HepG2 (cell line): ENCODE results near the gene PAPPA. TPM values are rescaled to one million over a fixed set of nuclear protein-coding genes. Genes with fewer than 3 reads are reported as not detected.

Experiments used
- ATAC-seq: fragments of 200-7000 bp; cut with Tn5 transposase; 3 replicates; pipeline ENCODE4 v1.9.1; 2020; ENCODE audit warnings: mild to moderate bottlenecking, moderate library complexity
- BruUV-seq: library from RNA; stranded (reverse); fragments of 400-500 nt; replicated peaks from 2 replicates; lab custom pipeline; 2021; lab: Mats Ljungman, UMichigan
- CTCF ChIA-PET: fragments of 300-600 bp; formaldehyde crosslinking; extraction: SDS; loops from one replicate; lab custom pipeline; 2021; ENCODE audit warnings: low total read pairs, inconsistent platforms, low intra/inter-chr PET ratio; lab: Yijun Ruan, JAX
- POLR2A ChIA-PET: fragments of 350-600 bp; sonication (Branson Sonifier 250); formaldehyde crosslinking; loops from one replicate; lab custom pipeline; 2020; ENCODE audit warnings: antibody characterized with exemption, inconsistent platforms; lab: Yijun Ruan, JAX
- DNase-seq: peaks from one replicate; pipeline ENCODE4 v3.0.0-alpha.2; 2015; ENCODE audit warnings: low spot score
- FAIRE-seq: peaks from 3 replicates; lab custom pipeline; 2011; peaks lifted over from hg19 to GRCh38; lab: Jason Lieb, UNC
- H2AFZ ChIP-seq: one replicate; pipeline ENCODE4 v1.6.1; 2011; ENCODE audit warnings: low read length, inconsistent platforms
- H3K27ac ChIP-seq: fragments of 300-600 bp; 3 replicates; pipeline ENCODE4 v1.8.0; 2011; ENCODE audit warnings: mixed run types, mild to moderate bottlenecking, mixed read lengths, low read length, inconsistent platforms; ENCODE audit not compliant: insufficient read depth; ENCODE audit errors: extremely low read length
- H3K27me3 ChIP-seq, 2 experiments: fragments of 200-600 bp in 1 of 2; 2 replicates in 1 of 2; 3 replicates in 1 of 2; pipeline versions ENCODE4 v1.6.0 to v1.8.0; 2011; ENCODE audit warnings: low read length in 2 of 2, mild to moderate bottlenecking in 2 of 2, moderate library complexity in 2 of 2, inconsistent platforms in 1 of 2; ENCODE audit not compliant: insufficient read depth in 2 of 2, control insufficient read depth in 1 of 2
- H3K36me3 ChIP-seq, 2 experiments: fragments of 200-600 bp in 1 of 2; replicated peaks in 1 of 2; 2 replicates in 1 of 2; 3 replicates in 1 of 2; pipeline versions ENCODE4 v1.5.1 to v1.8.0; 2011; ENCODE audit warnings: low read length in 2 of 2, inconsistent platforms in 1 of 2; ENCODE audit not compliant: insufficient read depth in 2 of 2, control insufficient read depth in 1 of 2
- H3K4me1 ChIP-seq: 2 replicates; pipeline ENCODE4 v1.5.1; 2012; ENCODE audit warnings: low read length, inconsistent platforms; ENCODE audit not compliant: insufficient read depth
- H3K4me2 ChIP-seq: 2 replicates; pipeline ENCODE4 v1.6.0; 2011; ENCODE audit warnings: low read depth, low read length, inconsistent platforms
- H3K4me3 ChIP-seq, 3 experiments: fragments of 200-600 bp in 1 of 3; sonication (generic), shearing (Covaris generic) in 1 of 3; replicated peaks in 1 of 3; 2 replicates each; pipeline ENCODE4 v1.5.1; 2011 to 2016; ENCODE audit warnings: low read length in 3 of 3, inconsistent platforms in 2 of 3, low read depth in 2 of 3, mild to moderate bottlenecking in 2 of 3, control low read depth in 1 of 3, mixed read lengths in 1 of 3; ENCODE audit not compliant: insufficient read depth in 1 of 3
- H3K79me2 ChIP-seq: one replicate; pipeline ENCODE4 v1.6.1; 2011; ENCODE audit warnings: low read length, inconsistent platforms; ENCODE audit not compliant: insufficient read depth
- H3K9ac ChIP-seq: 2 replicates; pipeline ENCODE4 v1.6.0; 2011; ENCODE audit warnings: mild to moderate bottlenecking, low read depth, low read length, inconsistent platforms; ENCODE audit not compliant: insufficient read depth
- H3K9me3 ChIP-seq: 2 replicates; pipeline ENCODE4 v1.5.1; 2012; ENCODE audit warnings: mild to moderate bottlenecking, low read length
- H4K20me1 ChIP-seq: 2 replicates; pipeline ENCODE4 v1.6.0; 2011; ENCODE audit warnings: inconsistent platforms, mild to moderate bottlenecking, low read length, moderate library complexity; ENCODE audit not compliant: insufficient read depth
- FOXO1 ChIP-seq: sonication (generic); formaldehyde crosslinking; IDR thresholded peaks from 2 replicates; pipeline ENCODE4 v1.4.0; 2020; ENCODE audit warnings: missing genetic modification reagents
- GATAD1 ChIP-seq: IDR thresholded peaks from 2 replicates; pipeline ENCODE4 v1.6.1; 2016; ENCODE audit warnings: missing genetic modification reagents, missing compliant biosample characterization
- LRRFIP1 ChIP-seq: sonication (generic); formaldehyde crosslinking; conservative IDR thresholded peaks from 2 replicates; pipeline ENCODE4 v1.4.0; 2020; ENCODE audit warnings: missing genetic modification reagents
- MAFF ChIP-seq: IDR thresholded peaks from 2 replicates; pipeline ENCODE4 v1.6.1; 2011; ENCODE audit warnings: low read depth, low read length, improper control_type of control experiment
- MAFK ChIP-seq, 2 experiments: IDR thresholded peaks in 1 of 2; conservative IDR thresholded peaks in 1 of 2; 2 replicates each; pipeline ENCODE4 v1.6.1; 2011; ENCODE audit warnings: improper control_type of control experiment in 2 of 2, low read length in 2 of 2
- RCOR2 ChIP-seq: IDR thresholded peaks from 2 replicates; pipeline ENCODE4 v1.6.1; 2016; ENCODE audit warnings: missing biosample characterization, missing genetic modification reagents
- ZNF224 ChIP-seq: sonication (generic); formaldehyde crosslinking; IDR thresholded peaks from 2 replicates; pipeline ENCODE4 v1.5.0; 2020; ENCODE audit warnings: mild to moderate bottlenecking, missing genetic modification reagents
- ZNF510 ChIP-seq: sonication (generic); formaldehyde crosslinking; IDR thresholded peaks from 2 replicates; pipeline ENCODE4 v1.4.0; 2020; ENCODE audit warnings: low read depth, mild to moderate bottlenecking, missing genetic modification reagents
- ZNF709 ChIP-seq: sonication (generic); formaldehyde crosslinking; IDR thresholded peaks from 2 replicates; pipeline ENCODE4 v1.5.0; 2020; ENCODE audit warnings: mild to moderate bottlenecking, missing genetic modification reagents
- ZNF766 ChIP-seq: sonication (generic); formaldehyde crosslinking; IDR thresholded peaks from 2 replicates; pipeline ENCODE4 v1.5.0; 2020; ENCODE audit warnings: missing genetic modification reagents, borderline replicate concordance
- whole genome bisulfite sequencing: methylation state at CpG from one replicate; pipeline ENCODE4 v1.1.6; 2017; ENCODE audit warnings: low lambda C conversion rate; 5-methylcytosine and 5-hydroxymethylcytosine counted together
- in situ Hi-C: cut with HindIII; loops from 2 replicates; pipeline ENCODE4 v1.10.0; 2017; ENCODE audit warnings: low pct_unique_long_range_greater_than_20kb; ENCODE audit not compliant: extremely low pct_ligation_motif_present
- intact Hi-C: fragments of 100-400 bp; cut with micrococcal nuclease; formaldehyde crosslinking; loops from one replicate; pipeline ENCODE4 v1.10.0; 2022; ENCODE audit not compliant: unreplicated experiment
- polyA plus RNA-seq, 8 experiments: library from polyadenylated mRNA; depleted of rRNA in 3 of 8; stranded (reverse) in 7 of 8; unstranded in 1 of 8; fragments of >200 nt; fragmentation: Illumina TruSeq in 4 of 8; extraction: Trizol in 4 of 8; gene quantifications; 2 replicates each; pipeline versions ENCODE4 v1.2.1 to v1.2.3, GENCODE V29; 2011 to 2016; ENCODE audit warnings: low read depth in 4 of 8, missing spikeins in 1 of 8, mixed read lengths in 1 of 8; ENCODE audit not compliant: insufficient read depth in 1 of 8
- total RNA-seq, 5 experiments: library from RNA; depleted of rRNA; stranded (reverse); fragments of >200 nt; fragmentation: Illumina TruSeq; extraction: Trizol; gene quantifications; 2 replicates each; pipeline ENCODE4 v1.2.3, GENCODE V29; 2016; ENCODE audit warnings: low read depth in 1 of 5
- TF ChIP-seq, protein P1 (sequence below): sonication (generic); formaldehyde crosslinking; IDR thresholded peaks from 2 replicates; pipeline ENCODE4 v1.4.0; 2020; ENCODE audit warnings: missing genetic modification reagents

The PAPPA gene
- total and polyA plus RNA-seq, 2 of the 13 experiments (the other 11 are each of a cell fraction or from before 2014, with no cell fraction given) = 0.09 to 0.11 TPM

GRCh38 chr9:116134975-116135374 is 18.6 kb upstream of the PAPPA start:
- in situ Hi-C loops (loop anchor here (25.0 kb wide), 1 partner anchor 98 kb away; no protein-coding TSS in a partner anchor), intact Hi-C loops (no loop called here)
- no peak overlapping the region for H3K27ac ChIP-seq
- H4K20me1 ChIP-seq = no peaks in the 10 kb centered on the region
- WGBS = 0% methylated on average over 3 of the region's 3 CpGs
- BruUV-seq = no TSS peak
- H3K79me2 ChIP-seq = no peaks in the 10 kb centered on the region
- no peaks in the 10 kb centered on the region for H3K27me3 ChIP-seq
- H3K4me1 ChIP-seq = no peaks in the 10 kb centered on the region
- peaks cover 6% of the 10 kb centered on the region; the same call in 1 of the 2 replicates for H3K9me3 ChIP-seq
- TF ChIP-seq MAFK (conservative IDR thresholded peaks at IDR 0.05 in 1 of 2, IDR thresholded peaks at IDR 0.05 in 1 of 2; ENCODE audit: low read length in 2 of 2) = peak; percentile 54 to 59
- peak; percentile 53; the same call in 1 of the 2 replicates for TF ChIP-seq MAFF
- TF ChIP-seq ZNF510 = no peak
- TF ChIP-seq ZNF224 (CRISPR knock-in tag) = no peak
- no peak overlapping the region for H3K4me3 ChIP-seq
- H2AFZ ChIP-seq = no peak overlapping the region
- no peaks in the 10 kb centered on the region for H3K36me3 ChIP-seq
- no peak for DNase-seq
- CTCF ChIA-PET = no interaction called here
- no peak overlapping the region for H3K9ac ChIP-seq
- no peak overlapping the region for H3K4me2 ChIP-seq
- ATAC-seq = no peak
- no peak for FAIRE-seq
- POLR2A ChIA-PET = no interaction called here

GRCh38 chr9:116137010-116137409 is 16.6 kb upstream of the PAPPA start:
- POLR2A ChIA-PET = no interaction called here
- no peaks in the 10 kb centered on the region for H3K4me1 ChIP-seq
- BruUV-seq = no TSS peak
- 0% methylated on average over 2 of the region's 2 CpGs for WGBS
- H3K4me3 ChIP-seq = no peak overlapping the region
- TF ChIP-seq RCOR2 (CRISPR knock-in tag) (no peak), FOXO1 (CRISPR knock-in tag) (no peak), ZNF709 (no peak), GATAD1 (CRISPR knock-in tag) (no peak), LRRFIP1 (CRISPR knock-in tag) (no peak), ZNF766 (CRISPR knock-in tag) (no peak)
- TF ChIP-seq, protein P1, sequence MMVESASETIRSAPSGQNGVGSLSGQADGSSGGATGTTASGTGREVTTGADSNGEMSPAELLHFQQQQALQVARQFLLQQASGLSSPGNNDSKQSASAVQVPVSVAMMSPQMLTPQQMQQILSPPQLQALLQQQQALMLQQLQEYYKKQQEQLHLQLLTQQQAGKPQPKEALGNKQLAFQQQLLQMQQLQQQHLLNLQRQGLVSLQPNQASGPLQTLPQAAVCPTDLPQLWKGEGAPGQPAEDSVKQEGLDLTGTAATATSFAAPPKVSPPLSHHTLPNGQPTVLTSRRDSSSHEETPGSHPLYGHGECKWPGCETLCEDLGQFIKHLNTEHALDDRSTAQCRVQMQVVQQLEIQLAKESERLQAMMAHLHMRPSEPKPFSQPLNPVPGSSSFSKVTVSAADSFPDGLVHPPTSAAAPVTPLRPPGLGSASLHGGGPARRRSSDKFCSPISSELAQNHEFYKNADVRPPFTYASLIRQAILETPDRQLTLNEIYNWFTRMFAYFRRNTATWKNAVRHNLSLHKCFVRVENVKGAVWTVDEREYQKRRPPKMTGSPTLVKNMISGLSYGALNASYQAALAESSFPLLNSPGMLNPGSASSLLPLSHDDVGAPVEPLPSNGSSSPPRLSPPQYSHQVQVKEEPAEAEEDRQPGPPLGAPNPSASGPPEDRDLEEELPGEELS (CRISPR knock-in tag) = no peak
- TF ChIP-seq, all 625 proteins: peak for 0
- no peak overlapping the region for H2AFZ ChIP-seq
- H4K20me1 ChIP-seq = no peaks in the 10 kb centered on the region
- CTCF ChIA-PET = no interaction called here
- intact Hi-C loops = no loop called here
- H3K9me3 ChIP-seq = no peaks in the 10 kb centered on the region
- no peak overlapping the region for H3K27ac ChIP-seq
- H3K36me3 ChIP-seq = no peaks in the 10 kb centered on the region
- in situ Hi-C loops = loop anchor here (25.0 kb wide), 1 partner anchor 100 kb away; no protein-coding TSS in a partner anchor
- ATAC-seq (no peak), FAIRE-seq (no peak), DNase-seq (no peak)
- H3K4me2 ChIP-seq = no peak overlapping the region
- H3K79me2 ChIP-seq = no peaks in the 10 kb centered on the region
- H3K9ac ChIP-seq = no peak overlapping the region
- no peaks in the 10 kb centered on the region for H3K27me3 ChIP-seq
